Ramos (cell line): Measurements from ENCODE around the gene SLC25A26.
"Not testable (repeated sequence)": the region's sequence is repeated elsewhere in the genome, so short reads cannot be mapped to it uniquely, and the experiment has no call there.

Experiments
- in situ Hi-C: fragments of 300-500 bp; cut with MboI; formaldehyde crosslinking; loops from one replicate; pipeline ENCODE4 v1.14.3; 2022; ENCODE audit warnings: low sequenced_read_pairs; ENCODE audit not compliant: unreplicated experiment

SLC25A26 gene

DNA sequence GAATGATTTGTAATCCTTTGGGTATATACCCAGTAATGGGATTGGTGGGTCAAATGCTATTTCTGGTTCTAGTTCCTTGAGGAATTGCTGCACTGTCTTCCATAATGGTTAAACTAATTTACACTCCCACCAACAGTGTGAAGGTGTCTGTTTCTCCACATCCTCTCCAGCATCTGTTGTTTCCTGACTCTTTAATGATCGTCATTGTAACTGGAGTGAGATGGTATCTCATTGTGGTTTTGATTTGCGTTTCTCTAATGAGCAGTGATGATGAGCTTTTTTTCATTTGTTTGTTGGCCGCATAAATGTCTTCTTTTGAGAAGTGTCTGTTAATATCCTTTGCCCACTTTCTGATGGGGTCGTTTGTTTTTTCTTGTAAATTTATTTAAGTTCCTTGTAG lies 86.2 kb downstream of the SLC25A26 start:
- in situ Hi-C loops = not testable (repeated sequence)

DNA sequence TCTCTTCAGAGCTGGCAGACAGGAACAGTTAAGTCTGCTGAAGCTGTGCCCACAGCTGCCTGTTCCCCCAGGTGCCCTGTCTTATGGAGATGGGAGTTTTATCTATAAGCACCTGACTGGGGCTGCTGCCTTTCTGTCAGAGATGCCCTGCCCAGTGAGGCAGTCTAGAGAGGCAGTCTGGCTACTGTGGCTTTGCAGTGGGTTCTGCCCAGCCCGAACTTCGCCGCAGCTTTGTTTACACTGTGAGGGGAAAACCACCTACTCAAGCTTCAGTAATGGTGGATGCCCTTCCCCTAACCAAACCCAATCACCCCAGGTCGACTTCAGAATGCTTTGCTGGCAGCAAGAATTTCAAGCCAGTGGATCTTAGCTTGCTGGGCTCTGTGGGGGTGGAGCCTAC lies 91.2 kb downstream of the SLC25A26 start:
- in situ Hi-C loops = no loop called here

DNA sequence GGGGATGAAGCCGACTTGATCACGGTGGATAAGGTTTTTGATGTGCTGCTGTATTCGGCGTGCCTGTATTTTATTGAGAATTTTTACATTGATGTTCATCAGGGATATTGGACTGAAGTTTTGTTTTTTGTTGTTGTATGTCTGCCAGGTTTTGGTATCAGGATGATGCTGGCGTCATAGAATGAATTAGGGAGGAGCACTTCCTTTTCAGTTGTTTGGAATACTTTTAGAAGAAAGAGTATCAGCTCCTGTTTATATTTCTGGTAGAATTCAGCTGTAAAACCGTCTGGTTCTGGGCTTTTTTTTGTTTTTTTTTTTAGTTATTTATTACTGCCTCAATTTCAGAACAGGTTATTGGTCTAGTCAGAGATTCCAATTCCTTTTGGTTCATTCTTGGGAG lies 93.7 kb downstream of the SLC25A26 start:
- in situ Hi-C loops = no loop called here

DNA sequence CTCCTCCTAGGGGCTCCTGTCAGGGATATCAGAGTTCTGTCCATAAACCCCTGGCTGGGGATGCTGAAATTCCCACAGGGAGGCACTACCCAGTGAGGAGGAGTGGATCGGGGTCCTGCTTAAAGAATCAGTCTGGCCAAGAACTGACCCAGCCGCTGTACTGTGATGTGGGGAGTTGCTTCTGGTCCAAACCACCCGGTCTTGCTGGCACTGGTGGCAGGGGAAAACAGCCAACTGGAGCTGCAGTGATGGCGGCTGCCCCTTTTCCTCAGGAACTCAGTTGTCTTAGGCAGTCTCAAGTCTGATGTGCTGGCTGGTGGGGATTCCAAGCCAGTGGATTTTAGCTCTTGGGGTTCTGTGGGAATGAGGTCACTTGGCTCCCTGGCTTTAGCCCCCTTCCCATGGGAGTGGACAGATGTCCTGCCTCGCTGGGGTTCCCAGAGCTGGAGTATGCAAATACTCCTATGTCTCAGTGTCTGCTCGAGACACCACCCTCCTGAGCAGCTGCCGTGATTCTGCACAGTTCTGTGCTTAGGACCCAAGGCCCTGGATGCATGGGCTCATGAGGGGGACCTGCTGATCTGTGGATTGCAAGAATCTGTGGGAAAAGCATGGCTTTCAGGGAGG lies 97.1 kb downstream of the SLC25A26 start:
- in situ Hi-C loops = no loop called here

DNA sequence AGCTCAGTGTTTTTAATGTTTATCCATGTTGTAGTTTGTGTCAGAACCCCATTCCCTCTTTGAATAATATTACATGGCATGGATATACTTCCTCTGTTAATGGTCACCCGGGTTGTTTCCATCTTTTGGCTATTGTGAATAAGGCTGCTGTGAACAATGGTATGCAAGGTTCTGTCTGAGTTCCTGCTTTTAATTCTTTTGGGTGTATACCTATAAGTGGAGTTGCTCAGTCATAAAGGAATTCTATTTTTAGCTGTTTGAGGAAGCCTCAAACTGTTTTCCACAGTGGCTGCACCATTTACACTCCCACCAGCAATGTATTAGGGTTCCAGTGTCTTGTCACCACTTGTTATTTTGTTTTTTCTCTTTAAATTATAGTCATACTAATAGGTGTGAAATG lies 99.6 kb downstream of the SLC25A26 start:
- in situ Hi-C loops = no loop called here

DNA sequence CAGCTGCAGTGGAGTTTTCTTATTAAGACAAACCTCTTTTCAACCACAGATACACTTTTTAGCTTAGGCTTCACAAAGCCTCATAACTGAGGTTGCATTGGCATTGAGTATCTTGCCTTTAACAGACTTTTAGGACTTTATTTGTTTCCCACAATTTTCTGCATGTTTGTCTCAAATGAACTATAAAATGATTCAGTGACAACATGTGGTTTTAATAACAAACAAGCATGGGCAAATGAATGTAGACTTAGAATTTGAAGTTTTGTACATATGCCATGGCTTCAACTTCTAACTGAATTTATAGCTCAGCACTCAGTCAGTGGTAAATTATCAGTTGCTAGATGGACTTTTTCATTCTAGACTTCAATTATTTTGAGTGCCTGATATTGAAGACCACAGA lies 101.6 kb downstream of the SLC25A26 start:
- in situ Hi-C loops = no loop called here

DNA sequence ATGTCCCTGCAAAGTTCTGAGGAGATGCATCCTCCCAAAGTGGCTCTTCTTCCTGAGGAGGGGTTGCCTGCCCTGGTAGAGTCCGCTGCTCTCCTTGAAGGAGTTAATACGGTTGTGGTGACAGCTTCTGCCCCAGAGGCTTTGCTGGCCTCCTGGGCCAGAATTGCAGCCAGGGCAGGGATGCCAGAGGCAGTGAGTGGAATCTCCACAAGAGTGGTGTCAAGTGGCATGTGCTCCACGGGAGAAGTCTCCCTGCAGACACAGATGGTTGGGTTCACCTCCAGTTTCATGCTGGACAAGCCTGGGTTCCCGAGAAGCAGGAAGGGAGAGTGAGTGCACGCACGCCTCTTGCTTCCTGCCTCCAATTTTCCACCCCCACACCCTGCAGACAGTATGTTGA lies 105.5 kb downstream of the SLC25A26 start:
- in situ Hi-C loops = no loop called here

DNA sequence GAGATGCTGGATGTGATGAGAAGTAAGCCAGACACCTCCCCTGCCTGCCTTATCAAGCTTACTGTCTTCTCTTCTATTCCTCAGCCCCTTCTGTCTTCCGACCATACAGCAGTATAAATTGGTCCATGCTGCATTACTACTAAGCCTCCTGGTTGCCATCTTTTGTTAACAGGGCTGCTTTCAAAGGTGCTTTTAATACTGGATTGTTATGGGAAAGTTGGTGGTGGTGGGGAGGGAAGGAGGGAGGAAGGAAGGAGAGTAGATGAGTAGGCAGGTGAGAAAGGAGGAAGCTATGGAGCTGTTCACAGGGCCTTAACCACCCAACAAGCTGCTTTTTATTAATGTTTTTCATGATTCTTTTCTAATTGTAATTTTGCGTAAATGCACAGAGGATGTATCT lies 114.9 kb downstream of the SLC25A26 start:
- in situ Hi-C loops = no loop called here

DNA sequence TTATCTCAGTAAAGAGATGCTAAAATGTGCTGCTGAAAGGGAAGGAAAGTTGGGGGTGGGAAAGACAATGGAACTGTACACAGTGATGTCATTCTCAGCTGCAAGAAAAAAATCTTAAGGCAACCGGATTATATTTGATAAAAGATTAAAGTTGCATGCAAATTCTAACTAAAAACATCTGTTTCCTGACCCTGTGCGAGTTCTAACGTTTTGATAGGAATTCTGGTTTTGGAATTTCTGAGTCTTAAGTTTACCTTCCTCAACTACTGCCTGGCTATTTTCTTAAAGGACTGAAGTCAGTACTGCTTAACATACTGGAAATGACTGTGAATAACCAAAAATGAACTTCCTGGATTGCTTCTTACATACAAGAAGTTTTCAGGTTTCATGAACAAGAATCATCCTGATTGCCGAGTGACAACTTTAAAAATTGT lies 115.5 kb downstream of the SLC25A26 start:
- in situ Hi-C loops = no loop called here

DNA sequence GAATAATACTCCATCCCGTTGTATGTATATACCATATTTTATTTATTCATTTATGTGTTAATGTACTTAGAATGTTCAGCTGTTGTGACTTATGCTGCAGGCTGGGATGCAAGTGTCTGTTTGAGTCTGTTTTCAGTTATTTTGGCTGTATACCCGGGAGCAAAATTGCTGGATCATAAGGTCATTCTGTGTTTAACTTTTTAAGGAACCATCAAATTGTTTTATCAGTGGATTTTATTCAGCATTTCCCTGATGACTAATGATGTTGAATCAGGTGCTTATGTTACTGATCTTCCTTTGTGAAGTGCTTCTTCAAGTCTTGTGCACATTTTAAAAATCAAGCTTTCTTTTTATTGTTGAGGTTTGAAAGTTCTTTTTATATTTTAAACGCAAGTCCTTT lies 118.1 kb downstream of the SLC25A26 start:
- in situ Hi-C loops = no loop called here

DNA sequence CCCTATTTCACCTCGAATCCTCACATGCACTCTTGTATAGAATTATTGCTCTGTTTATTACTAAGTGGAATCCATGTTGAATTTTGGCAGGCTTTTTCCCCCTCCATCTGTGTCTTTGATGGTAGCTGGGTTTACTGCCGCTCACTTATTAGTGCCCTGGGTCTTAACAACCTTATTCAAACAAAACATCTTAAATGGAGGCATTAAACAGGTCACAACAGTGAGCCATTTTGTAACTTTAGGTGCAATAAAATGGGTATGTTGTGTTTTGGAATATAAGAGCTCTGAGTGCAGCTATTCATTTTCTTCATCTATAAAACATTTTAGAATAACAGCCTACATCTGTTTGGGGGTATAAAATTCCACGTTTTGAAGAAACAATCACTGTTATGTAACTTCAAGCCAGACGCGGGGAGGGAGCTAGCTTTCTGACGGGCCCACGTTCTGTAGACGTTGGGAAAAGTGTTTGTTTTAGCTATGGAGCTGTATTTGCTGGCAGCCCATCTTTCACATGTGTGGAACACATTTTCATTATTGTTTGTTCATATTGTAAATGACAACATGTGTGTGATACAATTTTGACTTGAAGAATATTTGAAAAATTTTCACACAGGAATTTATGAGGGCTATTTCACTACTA lies 122.0 kb downstream of the SLC25A26 start:
- in situ Hi-C loops = no loop called here

DNA sequence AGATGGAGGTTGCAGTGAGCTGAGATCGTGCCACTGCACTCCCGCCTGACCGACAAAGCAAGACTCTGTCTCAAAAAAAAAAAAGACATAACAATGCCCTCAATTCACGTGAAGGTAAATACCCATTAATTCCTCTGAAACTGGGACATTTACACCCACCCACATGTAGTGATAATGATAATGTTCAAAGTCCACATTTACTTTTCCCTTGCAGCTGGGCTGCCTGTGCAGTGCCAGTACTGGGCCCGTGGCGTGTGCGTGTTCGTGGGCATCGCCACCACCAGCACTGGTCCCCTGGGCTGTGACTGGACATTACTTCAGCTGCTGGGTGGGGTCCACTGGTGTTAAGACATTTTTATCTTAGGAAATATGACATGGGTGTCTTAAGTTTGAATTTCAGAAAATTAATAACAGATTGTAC lies 123.6 kb downstream of the SLC25A26 start:
- in situ Hi-C loops = no loop called here

DNA sequence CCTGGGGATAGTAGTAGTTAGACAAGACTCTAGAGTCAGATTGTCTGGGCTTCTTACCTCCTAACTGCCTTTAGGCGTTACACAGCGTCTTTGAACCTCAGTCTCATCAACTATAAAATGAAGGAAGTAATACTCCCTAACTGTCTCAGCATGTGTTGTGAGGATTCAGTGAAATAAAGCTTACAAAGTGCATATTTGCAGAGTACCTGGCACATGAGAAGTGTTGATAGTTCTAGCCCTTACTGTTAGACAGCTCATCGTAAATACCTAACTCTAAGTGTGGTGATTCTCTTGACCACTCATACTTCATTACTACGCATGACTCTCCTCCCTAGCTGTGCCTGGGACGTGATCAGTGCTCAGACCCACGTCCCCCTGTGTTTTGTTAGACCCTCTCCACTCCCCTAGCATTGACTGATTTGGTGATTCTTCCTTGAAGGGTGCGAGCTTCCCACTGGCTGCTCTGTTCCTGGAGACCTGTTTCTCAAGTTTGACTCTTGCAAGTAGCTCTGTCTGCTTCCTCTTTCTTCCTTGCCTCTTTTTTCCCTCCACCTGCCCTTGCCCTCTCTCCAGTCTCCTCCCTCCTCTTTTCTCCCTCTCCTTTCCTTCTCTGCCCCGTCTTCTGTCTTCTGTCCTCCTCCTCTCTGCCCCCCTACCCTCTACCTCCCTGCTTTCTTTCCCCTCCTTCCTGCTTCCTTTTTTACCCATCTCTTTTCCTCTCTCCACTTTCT lies 124.2 kb downstream of the SLC25A26 start:
- in situ Hi-C loops = no loop called here

DNA sequence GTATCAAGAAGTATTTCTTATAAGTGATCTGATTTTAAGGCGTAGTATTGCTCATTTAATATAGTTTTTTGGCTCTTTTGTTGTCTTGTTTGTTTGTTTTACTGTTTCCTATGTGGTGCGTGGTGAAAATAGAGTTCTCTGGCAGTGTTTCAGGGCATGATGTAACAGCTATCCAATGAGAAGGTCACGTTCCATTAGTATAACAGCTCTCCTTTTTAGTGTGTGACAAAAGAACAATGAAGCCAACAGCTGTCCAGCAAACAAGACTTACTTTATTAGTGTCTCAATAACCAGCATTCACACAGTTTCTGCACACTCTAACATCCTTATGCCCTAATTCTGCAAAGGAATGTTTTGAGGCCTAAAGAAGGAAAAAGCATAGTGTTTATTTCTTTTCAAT lies 127.9 kb downstream of the SLC25A26 start:
- in situ Hi-C loops = no loop called here

DNA sequence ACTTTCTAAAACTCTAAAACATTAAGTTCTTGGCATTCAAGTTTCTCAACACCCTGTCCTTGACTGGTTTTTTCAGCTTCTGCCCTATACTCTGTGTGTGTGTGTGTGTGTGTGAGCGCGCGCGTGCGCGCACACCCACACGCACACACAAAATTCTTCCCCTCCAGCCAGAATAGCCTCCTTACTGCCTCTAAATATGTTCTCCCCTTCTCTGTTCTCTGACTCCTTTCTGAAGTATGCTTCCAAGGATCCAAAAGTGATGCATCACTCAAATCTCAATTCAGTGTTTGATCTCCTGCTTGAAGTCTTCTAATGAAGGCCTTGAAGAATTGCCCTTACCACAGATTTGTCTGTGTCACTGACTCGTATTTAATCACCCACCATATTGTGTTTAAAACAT lies 129.8 kb downstream of the SLC25A26 start:
- in situ Hi-C loops = no loop called here

DNA sequence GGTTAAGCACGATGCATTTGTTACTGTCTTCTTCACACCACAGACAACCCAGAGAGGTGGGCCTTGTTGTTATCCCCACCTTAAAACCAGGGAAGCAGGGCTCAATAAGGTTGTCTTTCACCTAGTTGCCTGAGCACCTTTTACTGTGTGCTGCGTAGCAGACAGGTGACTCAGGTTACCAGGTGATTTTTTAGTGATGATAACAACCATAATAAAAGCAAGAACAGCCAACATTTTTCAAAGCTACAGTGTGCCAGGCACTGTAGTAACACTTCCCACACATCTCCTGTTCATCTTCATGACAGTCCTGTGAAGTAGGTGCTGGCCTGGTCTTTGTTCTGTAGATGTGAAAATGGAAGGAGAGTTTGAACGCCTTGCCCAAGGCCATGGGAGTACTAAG lies 132.2 kb downstream of the SLC25A26 start:
- in situ Hi-C loops = no loop called here

DNA sequence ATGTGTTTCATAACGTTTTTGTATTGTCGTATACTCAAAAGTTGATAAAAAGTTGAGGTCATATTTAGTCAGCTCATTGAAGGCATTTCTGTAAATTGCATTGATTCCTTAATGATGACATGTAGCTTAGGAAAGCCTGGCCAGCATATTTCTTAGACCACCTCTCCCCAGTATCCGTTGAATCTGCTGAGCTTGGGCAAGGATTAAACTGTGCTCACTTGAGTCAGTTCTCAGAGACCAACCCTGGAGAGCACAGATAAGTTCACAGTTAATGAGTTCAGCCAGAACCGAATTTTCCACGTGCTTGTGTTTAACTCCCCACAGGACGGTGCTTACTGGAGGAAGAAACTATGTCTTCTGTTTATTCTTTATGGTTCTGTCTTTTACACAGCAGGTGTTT lies 132.7 kb downstream of the SLC25A26 start:
- in situ Hi-C loops = no loop called here

DNA sequence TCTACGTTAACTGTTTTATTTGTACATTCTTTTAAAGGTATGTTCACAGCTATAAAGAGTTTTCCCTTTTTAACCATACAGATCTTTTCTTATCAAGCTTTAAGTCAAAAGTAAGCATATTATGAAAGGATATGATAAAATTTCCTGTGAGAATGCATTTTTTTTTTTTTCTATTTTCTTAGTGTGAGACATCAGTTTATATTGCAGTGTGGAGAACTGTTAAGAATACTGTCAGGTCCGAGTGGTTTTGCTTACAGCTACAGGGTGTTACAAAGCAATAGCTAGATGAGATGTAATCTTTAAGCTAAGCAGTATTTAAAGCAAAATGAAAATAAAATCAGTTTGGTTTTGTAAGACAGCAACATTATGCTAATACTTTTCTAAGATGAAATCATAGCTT lies 133.2 kb downstream of the SLC25A26 start:
- in situ Hi-C loops = no loop called here

DNA sequence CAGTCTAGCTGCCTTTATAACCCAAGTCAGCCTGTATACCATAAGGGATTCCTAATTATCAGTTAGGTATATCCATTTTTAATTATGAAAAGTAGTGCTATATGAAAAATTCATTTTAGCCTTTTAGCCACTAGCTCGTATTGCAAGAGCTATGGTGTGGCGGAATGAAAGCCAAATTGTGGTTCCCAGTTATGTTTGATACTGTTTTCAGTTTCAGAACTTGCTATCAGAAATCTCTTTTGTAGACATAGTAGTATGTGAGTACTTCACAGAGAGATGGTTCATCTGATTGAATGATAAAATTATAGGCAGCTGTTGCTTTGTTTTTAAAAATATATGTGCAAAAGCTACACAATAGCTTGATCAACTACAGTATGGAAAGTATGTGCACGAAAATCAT lies 134.6 kb downstream of the SLC25A26 start:
- in situ Hi-C loops = no loop called here

DNA sequence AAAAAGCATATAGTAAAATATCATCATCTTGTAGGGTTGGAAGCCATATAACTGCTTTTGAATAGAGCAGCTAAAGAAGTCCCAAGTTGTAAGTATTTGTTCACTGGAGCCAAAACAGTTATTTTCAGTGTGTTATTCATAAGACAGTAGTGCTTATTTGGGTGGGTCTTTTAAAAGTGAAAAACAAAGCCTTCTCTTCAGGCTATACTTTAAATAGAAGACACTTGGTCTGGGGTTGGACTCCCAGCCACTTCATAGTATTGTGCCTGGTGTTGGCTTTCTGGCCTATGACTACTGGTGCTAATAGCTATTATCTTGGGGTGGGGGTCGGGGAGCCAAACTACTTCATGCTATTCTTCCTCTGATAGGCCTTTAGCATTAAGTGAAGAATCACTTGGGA lies 135.2 kb downstream of the SLC25A26 start:
- in situ Hi-C loops = no loop called here

DNA sequence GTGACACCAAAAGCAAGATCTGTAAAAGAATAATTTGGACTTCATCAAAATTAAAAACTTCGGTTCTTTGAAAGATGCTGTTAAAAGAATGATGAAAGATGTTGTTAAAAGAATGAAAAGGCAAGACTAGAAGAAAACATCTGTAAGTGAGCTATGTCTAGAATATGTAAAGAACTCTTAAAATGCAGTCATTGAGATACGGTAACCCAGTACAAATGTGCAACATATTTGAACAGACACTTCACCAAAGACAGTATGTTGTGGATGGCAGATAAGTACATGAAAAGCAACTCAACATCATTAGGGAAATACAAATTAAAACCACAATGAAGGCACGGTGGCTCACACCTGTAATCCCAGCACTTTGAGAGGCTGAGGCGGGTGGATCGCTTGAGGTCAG lies 140.6 kb downstream of the SLC25A26 start:
- in situ Hi-C loops = no loop called here

DNA sequence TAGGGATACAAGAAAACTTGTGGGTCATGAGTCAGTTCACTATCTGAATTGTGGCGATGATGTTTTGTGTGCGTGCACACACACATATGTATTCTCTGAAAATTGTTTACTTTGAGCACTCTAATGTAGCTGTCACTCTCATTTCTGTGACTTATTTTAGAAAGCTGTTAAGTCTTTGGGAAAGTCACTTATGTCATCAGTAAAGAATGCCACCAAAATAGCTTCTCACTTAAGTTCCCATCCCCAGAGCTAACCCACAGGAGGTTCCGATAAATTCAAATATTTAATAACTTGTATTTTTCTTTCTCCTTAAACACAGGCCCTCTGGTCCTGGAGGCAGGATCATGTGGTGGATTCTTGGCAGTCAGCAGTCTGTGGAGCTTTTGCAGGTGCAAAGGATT lies 141.7 kb downstream of the SLC25A26 start:
- in situ Hi-C loops = no loop called here
